Effector memory CD4-positive, alpha-beta T cell (primary cell): Measurements from ENCODE around the gene ZNF609.

ENCODE experiments used
- DNase-seq, 3 donors: peaks; one replicate each; pipeline ENCODE4 v3.0.0-alpha.2; 2020
- H3K27ac ChIP-seq: 2 replicates; pipeline ENCODE4 v1.7.0; 2013; ENCODE audit warnings: mild to moderate bottlenecking, low read length, moderate library complexity; ENCODE audit not compliant: insufficient read depth, poor library complexity, severe bottlenecking
- H3K27me3 ChIP-seq: replicated peaks from 2 replicates; pipeline ENCODE4 v1.7.0; 2013; ENCODE audit warnings: mild to moderate bottlenecking, low read length; ENCODE audit not compliant: insufficient read depth, control insufficient read depth, poor library complexity, severe bottlenecking
- H3K36me3 ChIP-seq: 2 replicates; pipeline ENCODE4 v1.7.0; 2013; ENCODE audit warnings: mild to moderate bottlenecking, low read length, moderate library complexity; ENCODE audit not compliant: control insufficient read depth, insufficient read depth
- H3K4me1 ChIP-seq: 2 replicates; pipeline ENCODE4 v1.7.0; 2013; ENCODE audit warnings: low read length, mild to moderate bottlenecking; ENCODE audit not compliant: control insufficient read depth, insufficient read depth, poor library complexity, severe bottlenecking
- H3K4me3 ChIP-seq: 2 replicates; pipeline ENCODE4 v1.7.0; 2013; ENCODE audit warnings: low read length, low read depth, mild to moderate bottlenecking; ENCODE audit not compliant: insufficient read depth, poor library complexity, severe bottlenecking
- H3K9me3 ChIP-seq: 2 replicates; pipeline ENCODE4 v1.7.0; 2013; ENCODE audit warnings: mild to moderate bottlenecking, low read length, moderate library complexity; ENCODE audit not compliant: control insufficient read depth

Gene ZNF609

DNA sequence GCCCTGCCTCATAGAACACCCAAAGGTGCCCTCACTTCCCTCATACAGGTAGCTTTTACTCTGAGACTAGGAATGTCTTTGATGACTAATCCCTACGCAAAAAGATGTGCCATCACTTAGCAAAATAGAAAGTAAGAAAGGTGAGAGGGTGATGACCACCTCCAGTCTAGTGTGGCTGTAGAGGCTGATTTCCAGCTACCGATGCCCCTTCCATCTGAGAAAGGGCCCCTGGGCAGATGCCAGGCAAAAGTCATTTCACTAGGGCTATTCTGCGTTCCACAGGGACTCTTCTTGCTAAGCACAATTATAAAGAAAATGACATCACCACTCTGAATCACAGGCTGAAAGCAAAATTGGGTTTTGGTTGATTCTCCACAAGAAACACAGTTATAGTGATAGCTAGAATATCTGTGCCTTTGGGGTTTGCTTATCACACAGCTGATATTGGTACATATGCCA lies 237.6 kb downstream of the ZNF609 start:
- Histone ChIP-seq H3K27me3 (no peaks in the 10 kb centered on the region), H3K4me3 (no peak overlapping the region), H3K9me3 (no peaks in the 10 kb centered on the region), H3K27ac (peak overlapping the region; percentile 10), H3K36me3 (no peaks in the 10 kb centered on the region), H3K4me1 (peaks cover 39% of the 10 kb centered on the region)
- DNase-seq = no peak

DNA sequence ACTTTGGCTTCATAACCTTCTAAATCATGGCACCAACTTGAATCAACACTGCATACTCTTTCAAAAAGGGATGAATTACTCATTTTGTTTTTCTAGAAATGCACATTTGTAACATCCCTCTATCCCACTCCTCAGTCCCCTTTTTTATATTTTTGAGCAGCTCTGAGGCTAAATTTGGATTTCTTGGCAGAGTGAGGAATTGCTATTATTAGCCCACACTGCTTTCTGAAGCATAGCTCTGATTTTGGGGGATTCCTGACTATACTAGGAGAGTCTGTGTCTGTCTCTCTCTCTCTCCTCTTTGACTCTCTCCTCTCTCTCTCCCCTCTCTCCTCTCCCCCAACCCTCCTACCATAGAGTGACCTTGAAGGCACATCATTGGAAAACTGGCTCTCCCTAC lies 238.4 kb downstream of the ZNF609 start:
- no peak for DNase-seq
- no peaks in the 10 kb centered on the region for H3K9me3 ChIP-seq
- no peak overlapping the region for H3K4me3 ChIP-seq
- no peak overlapping the region for H3K27ac ChIP-seq
- no peaks in the 10 kb centered on the region for H3K36me3 ChIP-seq
- H3K27me3 ChIP-seq = no peaks in the 10 kb centered on the region
- peaks cover 43% of the 10 kb centered on the region for H3K4me1 ChIP-seq

DNA sequence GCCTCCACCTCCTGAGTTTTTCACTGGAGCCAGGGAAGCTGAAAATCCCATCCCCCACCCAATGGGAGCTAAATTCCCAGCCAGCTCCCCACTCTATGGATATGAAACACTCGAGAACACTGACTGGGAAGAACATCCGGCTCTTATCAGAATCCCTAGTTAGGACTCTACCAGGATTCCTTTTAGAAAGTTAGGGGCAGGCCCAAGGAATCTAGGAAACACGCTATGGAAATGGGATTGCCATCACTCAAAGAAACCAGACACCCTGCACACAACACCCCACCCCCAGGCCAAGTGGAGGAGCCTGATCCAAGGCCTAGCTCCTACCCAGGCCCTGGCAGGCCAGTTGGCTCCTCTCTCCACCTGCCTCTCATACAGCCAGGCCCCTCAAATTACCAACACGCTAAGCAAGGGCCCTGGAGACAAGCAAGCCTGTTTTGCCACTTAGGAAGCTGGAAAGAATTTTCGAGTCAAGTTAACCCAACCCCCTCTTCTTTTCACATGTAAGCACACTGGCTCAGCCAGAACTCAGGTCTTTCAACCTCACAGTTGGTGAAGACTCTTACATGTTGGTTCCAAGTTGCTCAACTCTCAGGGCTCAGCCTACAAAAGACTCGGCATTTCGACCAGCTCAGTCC lies 239.5 kb downstream of the ZNF609 start:
- no peak overlapping the region for H3K4me3 ChIP-seq
- no peaks in the 10 kb centered on the region for H3K9me3 ChIP-seq
- no peak overlapping the region for H3K27ac ChIP-seq
- no peaks in the 10 kb centered on the region for H3K27me3 ChIP-seq
- H3K4me1 ChIP-seq = peaks cover 45% of the 10 kb centered on the region
- DNase-seq = no peak
- H3K36me3 ChIP-seq = no peaks in the 10 kb centered on the region

DNA sequence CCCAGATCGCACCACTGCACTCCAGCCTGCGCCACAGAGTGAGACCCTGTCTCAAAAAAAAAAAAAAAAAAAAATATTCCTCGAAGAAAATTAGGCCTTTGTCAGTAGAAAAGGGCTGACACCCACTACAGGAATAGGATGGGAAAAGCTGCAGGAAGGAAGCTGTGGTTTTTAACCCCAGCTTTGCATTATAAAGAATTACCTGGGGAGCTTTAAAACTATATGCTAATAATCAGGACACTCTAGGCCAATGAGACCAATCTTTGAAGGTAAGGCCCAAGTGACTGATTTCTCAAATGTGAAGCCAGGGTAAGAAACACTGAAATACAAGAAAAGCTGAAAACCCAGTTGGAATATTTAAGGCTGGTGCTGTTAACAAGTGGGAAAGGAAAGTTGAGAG lies 240.7 kb downstream of the ZNF609 start:
- H3K27ac ChIP-seq = no peak overlapping the region

DNA sequence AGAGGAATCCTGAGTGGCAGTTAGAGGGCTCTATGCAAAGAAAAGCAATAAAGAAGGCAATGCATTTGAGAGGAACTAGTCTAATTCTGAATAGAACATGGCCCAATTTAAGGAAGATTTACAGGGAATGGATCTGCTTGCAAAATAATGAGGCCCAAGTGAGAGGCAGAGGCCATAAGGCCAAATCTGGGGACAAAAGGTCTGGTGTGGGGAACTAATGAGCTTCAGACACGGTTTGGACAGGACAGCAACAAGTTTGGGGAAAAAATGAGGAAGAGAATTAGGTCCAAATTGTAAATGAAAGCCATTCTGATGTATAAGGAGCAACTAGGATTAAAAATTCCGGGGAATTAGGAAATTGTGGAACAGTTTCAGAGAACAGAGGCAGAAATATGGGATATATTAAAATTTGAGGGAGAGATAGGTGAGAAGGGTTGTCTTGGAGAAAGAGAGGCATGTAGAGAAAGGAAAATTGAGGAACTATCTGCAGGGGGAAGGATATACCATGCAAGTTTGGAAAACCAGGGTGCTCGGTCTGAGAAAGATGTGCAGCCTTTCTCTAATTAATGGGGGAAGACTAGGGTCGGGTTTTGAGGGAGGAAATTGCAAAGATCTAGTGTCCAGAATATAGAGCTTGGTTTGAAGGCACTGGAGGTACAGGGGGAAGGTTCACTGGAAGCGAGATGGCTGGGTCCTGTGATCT lies 241.3 kb downstream of the ZNF609 start:
- Histone ChIP-seq H3K9me3 (no peaks in the 10 kb centered on the region), H3K27me3 (no peaks in the 10 kb centered on the region), H3K36me3 (no peaks in the 10 kb centered on the region), H3K27ac (peak overlapping the region; percentile 0), H3K4me3 (no peak overlapping the region), H3K4me1 (peaks cover 45% of the 10 kb centered on the region)
- DNase-seq = no peak

More for the DNA sequence above, 240.7 kb downstream of the ZNF609 start:
- Histone ChIP-seq H3K36me3 (no peaks in the 10 kb centered on the region), H3K4me1 (peaks cover 45% of the 10 kb centered on the region), H3K27me3 (no peaks in the 10 kb centered on the region), H3K9me3 (no peaks in the 10 kb centered on the region), H3K4me3 (no peak overlapping the region)
- DNase-seq = no peak

DNA sequence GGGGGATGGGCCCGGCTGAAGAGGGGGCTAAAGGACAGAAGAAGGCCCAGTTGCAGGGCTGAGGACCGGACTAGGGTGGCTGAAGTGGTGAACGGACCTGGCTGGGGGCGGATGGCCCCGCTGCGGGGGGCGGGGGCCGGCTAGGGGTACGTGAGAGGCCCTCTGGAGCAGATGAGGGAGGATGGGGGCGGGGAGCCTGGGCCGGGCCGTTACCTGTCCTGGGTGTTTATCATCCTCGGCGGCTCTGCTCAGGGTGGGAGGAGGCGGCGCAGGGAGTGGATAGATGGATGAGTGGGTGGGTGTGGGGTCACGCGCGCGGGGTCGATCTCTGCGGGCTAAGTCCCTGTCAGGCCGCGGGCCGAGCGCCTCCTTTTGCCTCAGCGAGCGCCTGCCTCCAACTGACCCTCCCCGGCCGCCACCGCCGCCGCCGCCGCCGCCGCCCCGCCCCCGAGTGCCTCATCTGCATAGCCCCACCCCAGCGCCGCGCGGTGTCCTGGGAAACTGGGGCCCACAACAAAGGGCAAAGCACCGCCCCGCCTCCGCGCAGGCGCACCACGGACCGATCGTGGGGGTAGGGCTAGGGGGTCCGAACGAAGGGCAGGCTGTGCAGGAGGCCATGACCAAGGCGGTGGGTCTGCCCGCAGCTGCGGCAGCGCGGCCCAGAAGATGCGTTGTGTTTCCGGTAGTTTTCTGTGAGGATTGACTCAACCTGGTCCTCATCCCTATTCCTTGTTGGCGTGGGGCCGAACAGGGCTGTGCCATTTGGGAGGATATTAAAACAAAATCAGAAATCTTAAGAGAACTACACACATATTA lies 242.6 kb downstream of the ZNF609 start:
- Histone ChIP-seq H3K4me1 (peaks cover 40% of the 10 kb centered on the region), H3K36me3 (no peaks in the 10 kb centered on the region), H3K27me3 (no peaks in the 10 kb centered on the region), H3K9me3 (no peaks in the 10 kb centered on the region), H3K27ac (peak overlapping the region; percentile 69), H3K4me3 (peak overlapping the region; percentile 90)
- DNase-seq = peak; percentile 88 to 93 (median 90)

DNA sequence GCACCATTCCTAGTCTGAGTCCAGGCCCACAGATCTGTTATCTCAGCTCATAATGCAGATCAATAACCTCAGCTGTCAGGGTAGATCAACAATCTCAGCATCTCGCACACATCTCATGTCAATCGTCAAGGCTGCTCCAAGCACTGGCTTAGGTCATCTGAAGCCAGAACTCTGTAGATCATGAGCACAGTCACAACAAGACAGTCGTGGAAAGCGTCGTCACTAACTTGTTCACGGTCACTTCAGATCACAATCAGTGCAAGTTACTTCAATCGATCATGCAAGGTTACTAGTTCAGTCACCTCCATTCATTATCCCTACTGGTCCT lies 243.2 kb downstream of the ZNF609 start:
- Histone ChIP-seq H3K36me3 (no peaks in the 10 kb centered on the region), H3K4me3 (peak overlapping the region; percentile 90), H3K9me3 (no peaks in the 10 kb centered on the region), H3K27me3 (no peaks in the 10 kb centered on the region), H3K27ac (peak overlapping the region; percentile 69), H3K4me1 (peaks cover 36% of the 10 kb centered on the region)
- DNase-seq = no peak

DNA sequence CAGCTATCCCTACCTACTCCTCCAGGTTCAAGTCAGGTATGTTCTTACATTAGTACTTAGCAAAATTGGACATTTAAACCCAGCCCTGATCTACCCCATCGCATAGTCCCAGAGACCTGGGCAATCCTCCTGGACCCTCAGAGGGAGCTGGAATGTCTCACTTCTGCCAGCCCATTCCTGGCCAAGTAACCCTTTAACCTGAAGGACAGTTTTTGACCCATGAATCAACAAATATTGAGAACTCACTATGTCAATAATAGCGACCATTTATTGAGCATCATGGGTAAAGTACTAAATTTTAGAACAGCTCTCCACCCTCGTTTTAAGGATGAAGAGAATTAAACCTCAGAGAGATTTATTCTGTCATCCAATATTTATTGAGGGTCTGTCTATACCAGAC lies 244.6 kb downstream of the ZNF609 start:
- no peak overlapping the region for H3K27ac ChIP-seq
- DNase-seq = no peak
- no peaks in the 10 kb centered on the region for H3K27me3 ChIP-seq
- H3K9me3 ChIP-seq = no peaks in the 10 kb centered on the region
- no peak overlapping the region for H3K4me3 ChIP-seq
- no peaks in the 10 kb centered on the region for H3K36me3 ChIP-seq
- H3K4me1 ChIP-seq = peaks cover 32% of the 10 kb centered on the region

DNA sequence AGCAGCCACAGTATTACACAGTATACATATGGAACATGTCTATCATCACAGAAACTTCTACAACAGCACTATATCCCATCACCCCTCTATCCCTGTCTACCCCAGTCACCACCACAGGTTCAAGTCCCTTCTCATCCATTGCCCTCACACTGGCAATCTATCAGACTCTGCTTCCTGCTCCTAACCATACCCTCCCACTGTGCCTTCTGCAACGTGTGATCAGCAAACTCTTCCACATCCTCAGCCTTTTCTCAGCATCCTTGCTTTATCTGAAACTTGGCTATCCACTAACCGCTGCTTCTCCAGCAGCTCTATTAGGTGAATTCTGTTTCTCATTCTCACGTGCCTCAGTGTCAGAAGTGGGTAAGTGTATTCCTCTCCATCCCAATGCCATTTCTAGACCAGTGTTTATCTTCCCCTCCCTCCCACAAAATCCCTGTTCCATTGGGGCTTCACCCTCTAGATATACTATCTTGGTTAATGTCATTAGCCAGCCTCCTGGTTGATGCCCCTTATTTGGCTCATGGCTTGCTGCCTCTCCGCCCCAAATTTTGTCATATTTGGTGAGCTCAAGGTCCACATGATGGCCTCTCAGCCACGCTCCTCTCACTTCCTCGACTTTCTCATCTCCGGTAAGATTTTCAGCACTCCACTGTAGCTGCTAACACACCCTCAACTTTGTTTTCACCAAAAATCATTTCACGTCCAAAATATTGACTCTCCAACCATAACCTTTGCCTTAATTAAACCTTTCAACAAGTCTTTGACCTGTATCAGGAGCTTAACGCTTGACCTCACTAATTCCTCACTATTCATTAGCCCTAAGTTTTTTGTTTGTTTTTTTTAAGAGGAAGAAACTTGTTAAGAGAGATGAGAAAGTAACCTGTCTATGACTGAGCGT lies 245.9 kb downstream of the ZNF609 start:
- no peak for DNase-seq
- no peaks in the 10 kb centered on the region for H3K9me3 ChIP-seq
- H3K4me3 ChIP-seq = no peak overlapping the region
- H3K4me1 ChIP-seq = peaks cover 21% of the 10 kb centered on the region
- no peak overlapping the region for H3K27ac ChIP-seq
- H3K27me3 ChIP-seq = no peaks in the 10 kb centered on the region
- H3K36me3 ChIP-seq = no peaks in the 10 kb centered on the region
